D721Med (cell line): ENCODE measurements around the gene FAM120C.

ENCODE experiments used
- DNase-seq: peaks from one replicate; pipeline ENCODE4 v3.0.0; 2011; ENCODE audit warnings: low spot score; ENCODE audit not compliant: insufficient read length
- FAIRE-seq: peaks from 2 replicates; lab custom pipeline; 2011; peaks lifted over from hg19 to GRCh38; lab: Jason Lieb, UNC
- CTCF ChIP-seq: IDR thresholded peaks from 2 replicates; pipeline ENCODE4 v1.5.1; 2012; ENCODE audit warnings: mild to moderate bottlenecking, control low read depth; ENCODE audit not compliant: insufficient read depth; ENCODE audit errors: missing control alignments

The FAM120C gene

GRCh38 chrX:54166915-54167314, 16.1 kb downstream of the FAM120C start:
- FAIRE-seq (no peak), DNase-seq (no peak)
- no peak for TF ChIP-seq CTCF

- no peak for TF ChIP-seq CTCF
- no peak for FAIRE-seq
- no peak for DNase-seq
Observed at GRCh38 chrX:54157561-54157960, 25.5 kb downstream of the FAM120C start.

- FAIRE-seq = peak; percentile 97
- TF ChIP-seq CTCF = no peak
- peak; percentile 16 for DNase-seq
Observed at GRCh38 chrX:54134269-54134668, 48.8 kb downstream of the FAM120C start.

GRCh38 chrX:54116391-54116790, 66.7 kb downstream of the FAM120C start:
- TF ChIP-seq CTCF = no peak
- DNase-seq (no peak), FAIRE-seq (no peak)

GRCh38 chrX:54093571-54093970, 89.5 kb downstream of the FAM120C start:
- DNase-seq (no peak), FAIRE-seq (no peak)
- no peak for TF ChIP-seq CTCF

GRCh38 chrX:54093159-54093558, 89.9 kb downstream of the FAM120C start:
- no peak for DNase-seq
- FAIRE-seq = no peak
- no peak for TF ChIP-seq CTCF

GRCh38 chrX:54090880-54091279, 92.2 kb downstream of the FAM120C start:
- FAIRE-seq (no peak), DNase-seq (no peak)
- no peak for TF ChIP-seq CTCF
